HCT116 (cell line): ENCODE data around the gene ZBTB8B.

Experiments used
- CTCF ChIP-seq, 3 experiments: fragments of 200-600 bp in 1 of 3; sonication (generic) in 1 of 3; IDR thresholded peaks in 2 of 3; conservative IDR thresholded peaks in 1 of 3; 2 replicates each; pipeline ENCODE4 v1.5.1; 2012 to 2017; ENCODE audit warnings: low read depth in 2 of 3, low read length in 2 of 3, antibody characterized with exemption in 1 of 3, borderline replicate concordance in 1 of 3, control low read depth in 1 of 3, mild to moderate bottlenecking in 1 of 3, mixed read lengths in 1 of 3, mixed run types in 1 of 3, moderate library complexity in 1 of 3; ENCODE audit not compliant: insufficient read depth in 1 of 3
- ELF1 ChIP-seq: IDR thresholded peaks from 2 replicates; pipeline ENCODE4 v1.6.1; 2012; ENCODE audit warnings: low read depth, borderline replicate concordance
- EZH2 ChIP-seq: fragments of 200-600 bp; sonication (generic); IDR thresholded peaks from 2 replicates; pipeline ENCODE4 v1.6.1; 2017; ENCODE audit warnings: antibody characterized with exemption, mixed run types
- MAX ChIP-seq: IDR thresholded peaks from 2 replicates; pipeline ENCODE4 v1.6.1; 2012

GRCh38 chr1:32464716-32465577 lies at the start of gene ZBTB8B:
- no peak for TF ChIP-seq CTCF (IDR thresholded peaks at IDR 0.05 in 2 of 3, conservative IDR thresholded peaks at IDR 0.05 in 1 of 3; ENCODE audit: borderline replicate concordance in 1 of 3, insufficient read depth in 1 of 3, low read depth in 2 of 3, low read length in 2 of 3)
- TF ChIP-seq MAX, result peak; percentile 32; the same call in 1 of the 2 replicates
- no peak for TF ChIP-seq EZH2
- no peak for TF ChIP-seq ELF1
